Gastrocnemius medialis (tissue), 4 donors: ENCODE results near the gene COPZ2. TPM values are rescaled to one million over a fixed set of nuclear protein-coding genes. Genes with fewer than 3 reads are reported as not detected.

Experiments
- ATAC-seq, 2 donors: fragments of 150-250 bp; one replicate each; pipeline ENCODE4 v1.9.1; 2016
- DNase-seq, 2 donors: peaks; one replicate each; pipeline ENCODE4 v3.0.0-alpha.2; 2019
- H3K27ac ChIP-seq, 4 donors: fragments of 200-600 bp; sonication (generic); 1 replicate in 1 of 4; 2 replicates in 3 of 4; pipeline ENCODE4 v1.5.1; 2016 to 2018; ENCODE audit warnings: mild to moderate bottlenecking in 2 of 4, moderate library complexity in 1 of 4
- H3K27me3 ChIP-seq, 3 donors: fragments of 200-600 bp; sonication (generic) in 2 of 3; 1 replicate in 1 of 3; 2 replicates in 2 of 3; pipeline versions ENCODE4 v1.5.1 to v1.6.0; 2016 to 2019; ENCODE audit warnings: mild to moderate bottlenecking in 1 of 3, moderate library complexity in 1 of 3
- H3K36me3 ChIP-seq, 2 donors: fragments of 200-600 bp; sonication (generic) in 1 of 2; one replicate each; pipeline ENCODE4 v1.5.1; 2017 to 2018
- H3K4me1 ChIP-seq, 2 donors: fragments of 200-600 bp; sonication (generic) in 1 of 2; one replicate each; pipeline ENCODE4 v1.5.1; 2016 to 2017; ENCODE audit warnings: mild to moderate bottlenecking in 2 of 2
- H3K4me3 ChIP-seq, 4 donors: fragments of 200-600 bp; sonication (generic) in 3 of 4; 1 replicate in 1 of 4; 2 replicates in 3 of 4; pipeline ENCODE4 v1.5.1; 2016 to 2019; ENCODE audit warnings: mild to moderate bottlenecking in 2 of 4
- H3K9me3 ChIP-seq, 3 donors: fragments of 200-600 bp; sonication (generic) in 2 of 3; 1 replicate in 1 of 3; 2 replicates in 2 of 3; pipeline ENCODE4 v1.5.1; 2016 to 2019
- CTCF ChIP-seq, 5 experiments: fragments of 450-650 bp in 3 of 5; fragments of 200-600 bp in 2 of 5; sonication (generic) in 2 of 5; IDR thresholded peaks in 4 of 5; conservative IDR thresholded peaks in 1 of 5; 1 replicate in 4 of 5; 2 replicates in 1 of 5; pipeline ENCODE4 v1.5.1; 2016 to 2019; ENCODE audit warnings: antibody characterized with exemption in 5 of 5, mild to moderate bottlenecking in 3 of 5, moderate library complexity in 3 of 5
- POLR2A ChIP-seq, 2 donors: fragments of 450-650 bp; IDR thresholded peaks; one replicate each; pipeline ENCODE4 v1.6.1; 2017; ENCODE audit warnings: antibody characterized with exemption in 2 of 2, mild to moderate bottlenecking in 2 of 2, moderate library complexity in 2 of 2
- in situ Hi-C, 4 donors: fragments of 200-750 bp; cut with MboI; loops; one replicate each; pipeline versions ENCODE4 v1.15.0 to v1.8.0; 2017; ENCODE audit warnings: low sequenced_read_pairs in 4 of 4
- intact Hi-C: fragments of 100-400 bp; cut with DNase I; formaldehyde crosslinking; loops from one replicate; pipeline ENCODE4 v1.15.1; 2023; ENCODE audit warnings: low total_unique reads
- total RNA-seq, 4 donors: library from RNA; depleted of rRNA; stranded (reverse); fragments of >200 nt; gene quantifications; one replicate each; pipeline versions ENCODE4 v1.1.0 to v1.2.3, GENCODE V29; 2016

The COPZ2 gene
- total RNA-seq, 4 donors from 2014 or later, result 40.5 to 76.9 (median 52.8) TPM

DNA sequence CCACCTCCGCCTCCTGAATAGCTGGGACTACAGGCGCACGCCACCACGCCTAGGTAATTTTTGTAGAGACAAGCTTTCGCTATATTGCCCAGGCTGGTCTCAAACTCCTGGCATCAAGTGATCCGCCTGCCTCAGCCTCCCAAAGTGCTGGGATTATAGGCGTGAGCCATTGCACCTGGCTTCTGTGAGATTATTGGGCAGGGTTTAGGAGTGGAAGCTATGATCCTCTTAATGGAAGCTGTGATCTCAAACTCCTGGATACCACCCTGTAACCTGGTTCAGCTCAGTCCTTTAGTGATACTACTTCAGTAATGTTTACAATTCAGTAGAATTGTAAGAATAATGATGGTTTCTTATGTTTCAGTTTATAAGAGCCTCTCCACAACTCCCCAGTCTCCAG is 24.7 kb upstream of the COPZ2 start:
- Histone ChIP-seq H3K27ac (peak overlapping the region; percentile 96 to 99 (median 97)), H3K4me3 (no peak overlapping the region), H3K27me3 (no peaks in the 10 kb centered on the region), H3K36me3 (peaks cover 0 to 63% of the 10 kb centered on the region in 2 donors), H3K4me1 (peaks cover 74 to 80% of the 10 kb centered on the region in 2 donors), H3K9me3 (no peaks in the 10 kb centered on the region)
- TF ChIP-seq CTCF (IDR thresholded peaks at IDR 0.05 in 4 of 5, conservative IDR thresholded peaks at IDR 0.05 in 1 of 5) (no peak), POLR2A (IDR thresholded peaks at IDR 0.05) (no peak)
- DNase-seq, result no peak
- in situ Hi-C loops, result no loop called here
- ATAC-seq, result no peak
- intact Hi-C loops, result no loop called here

GRCh38 chr17:48060249-48060648 is 22.7 kb upstream of the COPZ2 start:
- TF ChIP-seq POLR2A (IDR thresholded peaks at IDR 0.05) (no peak), CTCF (IDR thresholded peaks at IDR 0.05 in 4 of 5, conservative IDR thresholded peaks at IDR 0.05 in 1 of 5) (no peak)
- peak overlapping the region in 1 of 4 donors; percentile 19 for H3K4me3 ChIP-seq
- H3K9me3 ChIP-seq, result no peaks in the 10 kb centered on the region
- peaks cover 78 to 82% of the 10 kb centered on the region in 2 donors for H3K4me1 ChIP-seq
- peaks cover 0 to 83% of the 10 kb centered on the region in 2 donors for H3K36me3 ChIP-seq
- no peak for ATAC-seq
- in situ Hi-C loops, result no loop called here
- H3K27me3 ChIP-seq, result no peaks in the 10 kb centered on the region
- DNase-seq, result peak in 1 of 2 donors; percentile 67
- peak overlapping the region; percentile 96 to 99 (median 97) for H3K27ac ChIP-seq
- intact Hi-C loops, result no loop called here

GRCh38 chr17:48059125-48059668 is 21.6 kb upstream of the COPZ2 start:
- TF ChIP-seq CTCF (IDR thresholded peaks at IDR 0.05 in 4 of 5, conservative IDR thresholded peaks at IDR 0.05 in 1 of 5) (no peak), POLR2A (IDR thresholded peaks at IDR 0.05) (no peak)
- Histone ChIP-seq H3K4me3 (no peak overlapping the region), H3K27me3 (no peaks in the 10 kb centered on the region), H3K27ac (peak overlapping the region; percentile 96 to 99 (median 97)), H3K9me3 (no peaks in the 10 kb centered on the region), H3K36me3 (peaks cover 0 to 90% of the 10 kb centered on the region in 2 donors), H3K4me1 (peaks cover 79 to 80% of the 10 kb centered on the region in 2 donors)
- DNase-seq (no peak), ATAC-seq (no peak)
- in situ Hi-C loops (no loop called here), intact Hi-C loops (no loop called here)

DNA sequence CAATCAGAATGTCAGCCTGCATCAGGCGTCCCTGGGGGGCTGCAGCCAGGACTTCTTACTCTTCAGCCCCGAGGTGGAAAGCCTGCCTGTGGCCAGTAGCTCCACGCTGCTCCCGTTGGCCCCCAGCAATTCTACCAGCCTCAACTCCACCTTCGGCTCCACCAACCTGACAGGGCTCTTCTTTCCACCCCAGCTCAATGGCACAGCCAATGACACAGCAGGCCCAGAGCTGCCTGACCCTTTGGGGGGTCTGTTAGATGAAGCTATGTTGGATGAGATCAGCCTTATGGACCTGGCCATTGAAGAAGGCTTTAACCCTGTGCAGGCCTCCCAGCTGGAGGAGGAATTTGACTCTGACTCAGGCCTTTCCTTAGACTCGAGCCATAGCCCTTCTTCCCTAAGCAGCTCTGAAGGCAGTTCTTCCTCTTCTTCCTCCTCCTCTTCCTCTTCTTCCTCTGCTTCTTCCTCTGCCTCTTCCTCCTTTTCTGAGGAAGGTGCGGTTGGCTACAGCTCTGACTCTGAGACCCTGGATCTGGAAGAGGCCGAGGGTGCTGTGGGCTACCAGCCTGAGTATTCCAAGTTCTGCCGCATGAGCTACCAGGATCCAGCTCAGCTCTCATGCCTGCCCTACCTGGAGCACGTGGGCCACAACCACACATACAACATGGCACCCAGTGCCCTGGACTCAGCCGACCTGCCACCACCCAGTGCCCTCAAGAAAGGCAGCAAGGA is 21.0 kb upstream of the COPZ2 start:
- Histone ChIP-seq H3K36me3 (peaks cover 0 to 88% of the 10 kb centered on the region in 2 donors), H3K4me1 (peaks cover 79 to 80% of the 10 kb centered on the region in 2 donors), H3K4me3 (no peak overlapping the region), H3K27me3 (no peaks in the 10 kb centered on the region), H3K9me3 (no peaks in the 10 kb centered on the region), H3K27ac (peak overlapping the region; percentile 96 to 99 (median 97))
- TF ChIP-seq POLR2A (IDR thresholded peaks at IDR 0.05) (no peak), CTCF (IDR thresholded peaks at IDR 0.05 in 4 of 5, conservative IDR thresholded peaks at IDR 0.05 in 1 of 5) (no peak)
- in situ Hi-C loops, result no loop called here
- ATAC-seq (no peak), DNase-seq (no peak)
- intact Hi-C loops, result no loop called here
